GM18870 (cell line): ENCODE data around the gene TRIP13.
"Not testable (repeated sequence)": the region's sequence is repeated elsewhere in the genome, so short reads cannot be mapped to it uniquely, and the experiment has no call there.

Experiments used
- ATAC-seq: cut with Tn5 transposase; IDR thresholded peaks from one replicate; pipeline ENCODE4 v1.9.1; 2021; ENCODE audit warnings: moderate library complexity; ENCODE audit not compliant: unreplicated experiment

Gene TRIP13

DNA sequence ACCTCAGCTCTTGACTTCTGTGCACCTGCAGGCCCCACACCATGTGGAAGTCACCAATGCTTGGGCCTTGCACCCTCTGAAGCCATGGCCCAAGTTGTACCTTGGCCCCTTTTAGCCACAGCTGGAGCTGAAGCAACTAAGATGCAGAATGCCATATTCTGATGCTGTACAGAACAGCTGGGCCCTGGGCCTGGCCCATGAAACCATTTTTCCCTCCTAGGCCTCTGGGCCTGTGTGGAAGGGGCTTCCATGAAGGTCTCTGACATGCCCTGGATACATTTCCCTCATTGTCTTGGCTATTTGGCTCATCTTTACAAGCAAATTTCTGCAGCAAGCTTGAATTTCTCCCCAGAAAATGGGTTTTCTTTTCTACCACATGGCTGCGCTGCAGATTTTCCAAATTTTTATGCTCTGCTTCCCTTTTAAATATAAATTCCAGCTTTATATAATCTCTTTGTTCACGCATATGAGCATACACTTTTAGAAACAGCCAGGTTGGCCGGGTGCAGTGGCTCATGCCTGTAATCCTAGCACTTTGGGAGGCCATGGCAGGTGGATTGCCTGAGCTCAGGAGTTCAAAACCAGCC lies 41.8 kb downstream of the TRIP13 start:
- not testable (repeated sequence) for ATAC-seq

DNA sequence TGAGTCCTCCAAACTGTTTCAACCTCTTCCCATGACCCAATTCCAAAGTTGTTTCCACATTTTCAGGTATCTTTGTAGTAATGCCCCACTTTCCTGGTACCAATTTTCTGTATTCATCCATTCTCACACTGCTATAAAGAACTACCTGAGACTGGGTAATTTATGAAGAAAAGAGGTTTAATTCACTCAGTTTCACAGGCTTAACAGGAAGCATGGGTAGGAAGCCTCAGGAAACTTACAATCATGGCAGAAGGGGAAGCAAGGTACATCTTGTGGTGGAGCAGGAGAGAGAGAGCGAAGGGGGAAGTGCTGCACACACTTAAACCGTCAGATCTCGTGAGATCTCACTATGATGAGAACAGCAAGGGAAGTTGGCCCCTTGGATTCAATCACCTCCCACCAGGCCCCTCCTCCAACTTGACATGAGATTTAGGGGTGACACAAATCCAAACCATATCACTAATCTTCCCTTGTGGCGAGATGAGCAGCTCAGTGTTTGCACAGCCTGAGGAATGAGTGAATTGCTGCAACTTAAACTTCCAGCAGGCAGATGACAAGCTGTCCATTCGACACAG lies 42.9 kb downstream of the TRIP13 start:
- no peak for ATAC-seq

DNA sequence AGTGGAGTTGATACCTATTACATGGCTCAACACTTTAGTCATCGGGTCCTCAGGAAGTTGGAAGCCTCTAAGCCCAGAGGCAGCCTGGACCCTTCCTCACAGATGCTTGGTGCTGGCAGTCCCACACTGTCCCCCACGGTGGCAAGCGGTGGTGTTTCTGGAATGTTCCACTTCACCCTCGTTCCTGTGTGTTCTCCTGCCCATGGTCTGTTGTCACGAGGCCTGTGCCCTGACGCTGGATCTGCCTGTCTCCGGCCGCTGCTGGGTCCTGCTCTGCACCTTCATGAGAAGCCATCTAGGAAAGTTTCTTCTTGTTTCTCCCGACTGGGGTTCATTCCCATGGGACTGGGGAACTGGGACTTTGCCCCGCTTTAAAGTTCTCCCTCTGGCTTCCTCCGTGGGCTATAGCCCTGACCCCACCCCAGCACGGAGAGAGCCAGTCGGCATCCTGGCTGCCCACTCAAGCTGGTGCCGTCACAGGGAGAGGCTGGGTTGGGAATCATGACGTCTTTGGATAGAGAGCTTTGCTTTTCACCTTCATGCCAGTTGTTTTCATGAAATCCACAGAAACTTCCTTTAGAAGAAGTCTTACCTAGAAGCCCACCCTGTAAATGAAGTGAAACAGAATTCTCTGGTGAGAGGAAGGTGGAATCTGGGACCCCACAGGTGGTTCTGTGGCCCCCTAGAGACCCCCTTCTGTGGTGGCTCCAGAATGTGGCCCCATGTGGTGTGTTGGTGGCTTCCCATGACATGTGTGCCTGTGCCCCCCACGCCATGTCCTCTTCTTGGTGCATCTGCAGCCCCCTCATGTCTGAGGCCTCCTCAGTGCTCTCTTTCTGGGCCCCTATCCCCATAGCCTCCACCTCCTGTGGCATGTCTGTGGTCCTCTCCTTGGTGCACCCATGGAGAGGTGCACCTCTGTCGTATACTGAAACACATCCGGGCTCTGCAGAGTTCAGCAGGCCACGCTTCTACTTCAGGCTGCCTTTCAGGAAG lies 43.8 kb downstream of the TRIP13 start:
- ATAC-seq, result no peak

DNA sequence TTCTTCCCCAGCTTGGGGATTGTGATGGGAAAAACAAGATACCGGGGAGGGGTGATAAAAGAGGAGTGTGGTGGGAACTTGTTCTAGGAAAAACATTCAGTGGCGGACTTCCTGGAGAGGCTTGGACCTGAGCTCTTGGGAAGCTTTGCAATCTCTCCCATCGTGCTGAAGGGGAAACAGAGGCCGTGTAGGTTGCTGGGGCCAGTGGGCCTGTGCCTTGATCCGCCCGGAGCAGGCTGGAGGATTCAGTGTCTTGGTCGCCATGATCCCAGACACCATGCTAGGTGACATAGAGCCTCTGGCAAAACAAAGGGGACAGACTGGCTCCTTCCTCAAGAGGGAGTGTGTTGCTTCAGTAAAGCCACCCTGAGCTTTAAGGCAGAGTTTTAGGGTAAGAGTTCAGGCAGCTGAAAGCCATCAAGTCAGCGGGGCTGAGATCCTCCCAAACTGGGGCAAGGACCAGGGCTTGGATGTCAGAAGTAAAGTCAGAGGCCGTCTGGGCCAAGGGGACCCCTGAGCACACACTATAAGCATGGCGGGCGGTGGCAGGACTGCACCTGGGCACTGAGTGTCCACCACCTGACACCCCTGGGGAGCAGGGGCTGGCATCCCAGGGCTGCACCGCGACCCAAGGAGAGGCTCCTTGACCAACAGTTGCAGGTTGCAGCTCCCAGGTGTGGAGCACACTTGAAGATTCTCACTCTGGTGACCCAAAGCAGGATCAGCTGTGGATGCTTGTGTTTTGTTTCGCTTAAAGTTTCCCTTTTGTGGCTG lies 44.7 kb downstream of the TRIP13 start:
- ATAC-seq, result no peak

DNA sequence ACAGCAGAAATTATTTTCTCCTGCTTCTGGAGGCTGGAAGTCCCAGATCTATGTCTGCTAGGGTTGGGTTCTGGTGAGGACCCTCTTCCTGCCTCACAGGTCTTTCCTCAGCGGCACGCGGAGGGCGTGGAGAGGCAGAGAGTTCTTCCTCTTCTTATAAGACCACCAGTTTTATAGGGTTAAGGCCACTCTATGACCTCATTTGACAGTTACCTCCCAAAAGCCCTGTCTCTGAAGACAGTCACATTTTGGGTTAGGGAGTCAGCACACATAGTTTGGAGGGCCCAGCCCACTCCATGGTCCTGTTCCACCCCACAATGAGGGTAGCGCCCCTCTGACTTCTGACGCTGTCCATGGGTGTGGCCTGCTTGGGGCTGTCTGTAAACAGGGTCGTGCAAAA lies 46.7 kb downstream of the TRIP13 start:
- ATAC-seq, result no peak

DNA sequence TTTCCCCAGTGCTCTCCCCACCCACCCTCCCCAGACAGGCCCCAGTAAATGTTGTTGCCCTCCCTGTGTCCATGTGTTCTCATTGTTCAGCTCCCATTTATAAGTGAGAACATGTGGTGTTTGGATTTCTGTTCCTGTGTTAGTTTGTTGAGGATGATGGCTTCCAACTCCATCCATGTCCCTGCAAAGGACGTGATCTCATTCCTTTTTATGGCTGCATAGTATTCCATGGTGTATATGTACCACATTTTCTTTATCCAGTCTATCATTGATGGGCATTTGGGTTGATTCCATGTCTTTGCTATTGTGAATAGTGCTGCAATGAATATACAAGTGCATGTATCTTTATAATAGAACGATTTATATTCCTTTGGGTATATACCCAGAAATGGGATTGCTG lies 48.1 kb downstream of the TRIP13 start:
- ATAC-seq, result not testable (repeated sequence)

DNA sequence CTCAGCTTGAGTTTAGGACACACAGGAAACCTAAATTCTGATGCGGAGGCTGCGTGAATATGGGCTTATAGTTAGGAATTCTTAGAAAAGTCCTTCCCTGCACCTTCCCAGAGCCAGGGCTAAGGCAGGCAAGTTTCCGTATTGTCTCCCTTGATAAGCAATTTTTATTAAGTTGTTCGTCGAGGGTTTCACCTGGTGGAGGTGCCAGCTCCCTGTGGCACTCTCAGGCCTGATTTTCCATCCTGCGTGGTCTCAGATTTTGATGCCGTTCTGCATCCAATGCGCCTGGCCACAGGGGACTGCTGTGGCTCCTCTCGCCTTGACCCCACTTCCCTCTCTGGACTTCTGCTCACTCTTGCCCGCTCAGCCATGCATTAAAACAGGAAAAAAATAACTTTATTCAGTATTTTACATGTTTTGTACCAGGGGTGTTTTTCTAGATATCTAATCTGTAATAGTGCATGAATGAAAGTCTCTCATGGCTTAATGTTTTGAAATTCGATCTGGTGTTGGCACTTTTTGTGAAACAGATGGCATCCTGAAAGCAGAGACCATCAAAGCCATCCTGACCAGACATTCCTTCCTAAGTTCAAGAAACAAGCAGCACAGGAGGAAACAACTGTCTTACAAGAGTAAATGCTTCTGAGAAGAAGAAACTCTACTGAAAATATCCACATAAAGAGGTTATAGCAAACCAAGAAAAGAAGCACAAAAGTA lies 50.7 kb downstream of the TRIP13 start:
- no peak for ATAC-seq

DNA sequence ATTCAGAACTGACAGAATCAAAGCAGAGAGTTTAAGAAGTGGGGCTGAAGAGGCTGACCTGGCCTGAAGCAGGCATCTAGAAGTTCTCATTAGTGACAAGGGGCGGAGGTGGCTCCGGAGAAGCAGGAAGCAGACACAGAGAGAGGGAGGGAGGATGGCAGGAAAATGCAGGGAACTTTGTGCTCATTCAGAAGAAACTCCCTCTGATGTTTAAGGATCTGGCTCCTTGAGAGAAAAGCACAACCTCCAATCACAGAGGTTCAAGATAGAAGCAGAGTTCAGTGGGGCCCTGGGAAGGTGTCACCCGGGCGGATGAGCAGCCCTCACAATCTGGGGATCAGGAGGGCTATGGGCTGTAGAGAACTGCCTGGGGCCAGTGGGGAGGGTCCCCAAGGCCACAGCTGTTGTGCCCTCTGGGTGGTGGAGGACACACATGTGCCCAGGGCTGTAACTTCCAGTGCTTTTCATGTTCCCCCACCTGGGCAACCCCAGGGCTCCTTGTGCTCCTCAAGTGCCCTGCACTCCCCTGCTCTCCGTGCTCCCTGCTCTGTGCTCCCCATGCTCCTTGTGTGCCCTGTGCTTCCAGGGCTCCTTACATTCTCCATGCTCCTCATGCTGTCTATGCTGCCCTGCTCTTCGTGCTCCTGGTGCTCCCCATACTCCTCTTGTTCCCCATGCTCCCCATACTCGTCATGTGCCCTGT lies 51.4 kb downstream of the TRIP13 start:
- no peak for ATAC-seq

DNA sequence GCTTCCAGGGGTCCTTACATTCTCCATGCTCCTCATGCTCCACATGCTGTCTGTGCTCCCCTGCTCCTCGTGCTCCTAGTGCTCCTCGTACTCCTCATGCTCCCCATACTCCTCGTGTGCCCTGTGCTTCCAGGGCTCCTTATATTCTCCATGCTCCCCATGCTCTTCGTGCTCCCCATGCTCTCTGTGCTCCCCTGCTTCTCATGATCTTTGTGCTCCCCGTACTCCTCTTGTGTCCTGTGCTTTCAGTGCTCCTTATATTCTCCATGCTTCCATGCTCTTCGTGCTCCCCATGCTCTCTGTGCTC lies 51.9 kb downstream of the TRIP13 start:
- no peak for ATAC-seq

DNA sequence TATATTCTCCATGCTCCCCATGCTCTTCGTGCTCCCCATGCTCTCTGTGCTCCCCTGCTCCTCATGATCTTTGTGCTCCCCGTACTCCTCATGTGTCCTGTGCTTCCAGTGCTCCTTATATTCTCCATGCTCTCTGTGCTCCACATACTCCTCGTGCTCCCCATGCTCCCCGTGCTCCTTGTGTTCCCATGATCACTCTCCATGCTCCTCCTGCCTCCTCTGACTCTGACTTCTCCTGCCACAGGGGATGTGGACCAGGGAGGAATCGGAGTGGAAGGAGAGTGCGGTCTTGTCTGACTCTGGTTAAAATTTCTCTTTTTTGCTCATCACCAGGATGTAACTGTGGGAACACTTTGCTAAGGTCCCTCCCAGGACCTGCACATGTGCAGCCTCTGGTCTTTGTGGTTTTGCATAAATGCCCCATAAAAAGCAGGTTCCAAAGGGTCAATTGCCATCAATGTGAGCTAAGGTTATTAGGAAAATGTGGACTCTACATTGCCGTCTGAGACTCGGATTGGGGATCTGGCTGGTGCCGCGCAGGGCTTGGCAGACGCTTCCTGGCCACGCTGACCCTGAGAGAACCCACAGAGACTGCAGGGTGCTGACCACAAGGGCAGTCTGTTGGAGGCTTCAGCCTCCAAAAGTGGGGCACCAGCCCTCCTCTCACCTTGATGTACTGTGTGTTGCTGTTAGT lies 52.5 kb downstream of the TRIP13 start:
- ATAC-seq, result no peak

DNA sequence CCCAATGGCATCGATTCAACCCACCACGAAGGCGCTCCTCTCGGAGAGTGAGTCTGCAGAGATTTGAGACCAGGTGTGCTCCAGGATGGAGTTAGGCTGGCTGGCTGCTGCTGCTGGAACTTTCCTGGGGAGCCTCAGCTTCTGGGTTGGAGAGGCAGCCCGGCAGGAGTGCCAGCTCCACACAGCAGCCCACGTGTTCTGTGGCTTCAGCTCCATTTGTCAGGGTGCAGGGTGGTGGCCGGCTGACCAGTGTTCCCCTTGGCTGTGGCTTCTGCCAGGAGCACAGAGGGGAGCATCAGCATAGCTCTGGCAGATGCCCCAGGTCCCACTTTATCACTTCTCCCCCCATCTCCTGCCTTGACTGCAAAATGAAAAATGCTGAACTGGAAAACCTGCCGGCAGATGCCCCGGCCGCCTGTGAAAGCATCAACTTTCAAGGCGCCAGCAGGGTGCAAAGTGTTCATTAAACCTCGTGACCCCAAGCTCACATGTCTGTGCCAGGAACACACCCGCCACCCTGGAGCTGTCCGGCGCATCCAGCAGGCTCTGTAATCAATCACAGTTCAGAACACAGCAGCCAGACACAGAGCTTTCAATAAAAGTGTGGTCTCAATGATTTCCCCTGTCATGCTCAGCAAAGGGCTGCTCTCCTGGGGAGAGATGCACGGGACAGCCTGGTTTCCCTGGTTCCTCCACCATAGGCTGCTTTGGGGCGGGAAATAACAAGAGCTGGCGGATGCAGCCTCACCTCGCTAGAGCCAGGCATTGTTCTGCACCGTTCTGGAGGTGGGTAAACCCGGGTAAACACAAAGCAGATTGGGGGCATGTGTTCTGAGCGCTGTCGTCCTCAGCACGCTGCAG lies 53.2 kb downstream of the TRIP13 start:
- no peak for ATAC-seq

DNA sequence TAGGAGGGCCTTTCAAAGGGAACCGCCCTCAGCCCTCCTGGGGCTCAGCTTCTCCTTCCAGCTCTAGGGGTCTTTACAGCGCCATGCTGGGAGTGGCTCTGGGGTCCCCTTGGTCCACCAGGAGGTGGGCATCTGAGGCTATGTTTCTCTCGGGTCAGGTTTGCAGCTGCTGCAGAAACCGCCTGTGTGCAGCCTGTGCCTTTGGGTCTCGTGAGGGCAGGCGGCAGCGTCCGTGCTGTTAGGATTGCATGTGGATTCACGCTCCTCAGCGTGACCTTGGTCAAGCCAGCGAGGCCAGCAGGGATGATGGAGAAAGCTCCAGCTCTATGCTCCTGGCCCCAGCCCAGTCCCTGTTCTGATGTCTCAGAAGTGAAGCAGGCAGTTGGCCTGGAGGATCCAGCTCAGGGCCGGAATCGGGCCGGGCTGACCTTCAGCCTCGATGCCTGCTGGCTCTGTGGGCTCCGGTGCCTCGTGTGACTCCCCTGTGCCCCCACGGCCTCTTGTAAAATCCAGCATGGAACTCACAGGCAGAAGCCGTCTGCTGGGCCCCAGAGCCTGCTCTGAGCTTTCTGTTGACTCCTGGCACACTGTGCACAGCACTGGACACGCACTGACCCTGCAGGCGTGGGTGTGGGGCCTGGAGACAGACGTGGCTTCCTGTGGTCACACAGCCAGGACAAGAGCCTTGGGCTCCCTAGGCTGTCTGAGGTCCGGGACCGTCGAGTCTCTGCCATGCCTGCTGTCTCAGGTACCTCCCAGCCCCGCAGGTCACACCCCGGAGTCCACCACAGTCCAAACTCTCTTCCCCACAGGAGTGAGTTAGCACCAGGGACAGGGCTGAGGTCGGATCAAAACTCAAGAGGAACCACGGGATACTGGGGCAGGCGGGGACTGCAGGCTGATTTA lies 54.3 kb downstream of the TRIP13 start:
- no peak for ATAC-seq

DNA sequence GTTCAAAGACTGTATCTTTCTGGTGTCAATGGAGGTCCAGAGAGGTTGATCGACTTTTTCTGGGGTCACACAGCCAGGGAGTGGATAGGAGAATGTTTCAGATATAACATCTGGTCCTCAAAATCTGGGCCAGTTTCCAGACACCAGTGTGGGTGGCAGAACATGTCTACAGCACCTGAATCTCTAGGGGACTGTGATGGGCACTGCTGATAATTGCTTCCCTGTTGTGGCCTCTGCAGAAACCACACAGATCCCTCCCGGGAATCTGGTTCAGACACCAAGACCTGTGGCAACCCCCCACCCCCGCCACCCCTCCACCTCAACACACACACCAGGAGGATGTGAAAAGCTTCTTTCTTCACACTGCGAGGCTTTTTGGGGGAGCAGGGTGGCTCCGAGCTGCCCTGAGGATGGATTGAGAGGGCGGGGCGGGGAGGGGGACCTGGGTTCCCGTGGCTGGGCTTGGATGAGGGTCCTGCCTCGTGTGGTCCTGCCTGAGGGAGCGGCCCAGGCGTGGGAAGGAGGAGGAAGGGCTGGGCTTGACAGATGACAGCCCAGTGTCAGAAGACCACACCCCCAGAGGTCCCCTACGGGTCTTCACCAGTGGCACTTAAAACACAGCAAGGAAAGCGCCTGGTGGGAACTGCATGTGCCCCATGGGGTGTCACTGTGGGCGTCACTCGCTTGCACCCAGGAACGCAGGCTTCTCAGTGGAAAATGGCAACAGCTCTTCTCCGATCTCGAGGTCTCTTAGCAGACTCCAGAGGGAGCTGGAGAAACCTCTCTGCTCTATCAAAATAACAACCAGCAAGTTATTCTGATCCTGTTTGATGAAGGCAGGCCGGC lies 55.2 kb downstream of the TRIP13 start:
- no peak for ATAC-seq

DNA sequence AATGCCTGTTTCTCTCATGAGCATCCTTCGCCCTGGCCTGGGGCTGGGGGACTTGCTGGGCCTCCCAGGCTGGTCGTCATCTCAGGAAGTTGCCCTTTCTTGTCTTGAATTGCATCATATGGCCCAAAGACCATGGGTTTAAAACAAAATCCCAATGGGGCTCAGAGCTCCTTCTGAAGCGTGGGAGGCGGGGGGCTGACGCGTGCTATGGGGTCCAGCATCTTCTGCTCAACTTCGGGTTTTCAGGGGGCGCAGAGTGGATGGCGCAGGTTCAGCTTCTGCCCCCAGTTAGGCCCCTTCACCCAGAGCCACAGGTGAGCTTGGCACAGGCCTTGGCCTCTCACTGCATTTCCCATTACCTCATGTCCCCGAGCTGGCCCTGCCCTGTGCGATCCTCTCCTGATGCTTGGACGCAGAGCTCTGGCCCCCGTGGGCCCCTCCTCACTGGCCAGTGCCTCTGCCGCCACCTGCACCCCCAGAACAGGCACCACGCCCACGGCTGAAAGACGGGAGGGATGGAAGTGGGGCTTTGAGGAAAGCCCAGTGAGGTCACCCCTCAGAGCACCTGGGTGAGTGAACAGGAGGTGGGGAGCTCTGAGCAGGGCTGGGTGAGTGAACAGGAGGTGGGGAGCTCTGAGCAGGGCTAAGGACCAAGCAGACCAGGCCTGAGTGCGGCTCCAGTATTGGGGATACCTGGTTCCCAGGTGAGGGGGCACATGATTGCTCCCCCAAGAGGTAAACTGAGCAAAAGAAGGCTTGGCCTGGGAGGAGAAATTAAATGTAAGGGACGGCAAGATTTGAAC lies 56.0 kb downstream of the TRIP13 start:
- no peak for ATAC-seq

DNA sequence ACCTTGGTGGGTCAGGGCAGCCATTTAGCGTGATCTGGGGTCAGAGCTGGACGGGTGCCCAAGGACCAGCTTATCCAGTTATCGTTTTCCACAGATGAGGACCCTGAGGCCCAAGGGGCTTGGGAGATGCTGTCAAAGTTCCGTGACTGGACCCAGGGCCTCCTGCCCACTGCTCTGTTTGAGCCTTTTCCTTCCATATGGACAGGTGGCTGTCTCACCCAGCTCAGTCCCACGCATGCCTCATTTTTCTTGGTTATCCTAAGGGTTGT lies 56.5 kb downstream of the TRIP13 start:
- ATAC-seq, result no peak
